Neural progenitor cell (in vitro differentiated cells): ENCODE results near the gene SLC10A7. TPM values are rescaled to one million over a fixed set of nuclear protein-coding genes. Genes with fewer than 3 reads are reported as not detected.

Experiments used
- DNase-seq: peaks from one replicate; pipeline ENCODE4 v3.0.0-alpha.2; 2016; ENCODE audit warnings: low spot score
- H2AFZ ChIP-seq: fragments of 200-600 bp; sonication (generic); replicated peaks from 2 replicates; pipeline ENCODE4 v1.6.1; 2016; ENCODE audit warnings: antibody characterized with exemption
- H3F3A ChIP-seq: fragments of 200-600 bp; sonication (generic); 2 replicates; pipeline ENCODE4 v1.6.1; 2016; ENCODE audit warnings: antibody characterized with exemption, low read depth
- H3K27ac ChIP-seq: fragments of 200-600 bp; sonication (generic); 2 replicates; pipeline ENCODE4 v1.5.1; 2016; ENCODE audit warnings: mild to moderate bottlenecking
- H3K27me3 ChIP-seq: fragments of 200-600 bp; sonication (generic); 2 replicates; pipeline ENCODE4 v1.6.1; 2016; ENCODE audit warnings: mild to moderate bottlenecking, moderate library complexity
- H3K36me3 ChIP-seq: fragments of 200-600 bp; sonication (generic); 2 replicates; pipeline ENCODE4 v1.5.1; 2016
- H3K4me1 ChIP-seq: fragments of 200-600 bp; sonication (generic); 2 replicates; pipeline ENCODE4 v1.6.1; 2016; ENCODE audit warnings: mixed run types
- H3K4me2 ChIP-seq: fragments of 200-600 bp; sonication (generic); 2 replicates; pipeline ENCODE4 v1.6.1; 2016
- H3K4me3 ChIP-seq: fragments of 200-600 bp; sonication (generic); 2 replicates; pipeline ENCODE4 v1.5.1; 2016
- H3K79me2 ChIP-seq: fragments of 200-600 bp; sonication (generic); 2 replicates; pipeline ENCODE4 v1.6.1; 2016; ENCODE audit warnings: low read depth
- H3K9ac ChIP-seq: fragments of 200-600 bp; sonication (generic); 2 replicates; pipeline ENCODE4 v1.6.1; 2016
- H3K9me3 ChIP-seq: fragments of 200-600 bp; sonication (generic); 2 replicates; pipeline ENCODE4 v1.5.1; 2016; ENCODE audit warnings: low read depth
- H4K20me1 ChIP-seq: fragments of 200-600 bp; sonication (generic); 2 replicates; pipeline ENCODE4 v1.6.1; 2016; ENCODE audit warnings: low read depth
- H3K27ac Mint-ChIP-seq: 3 replicates; pipeline ENCODE4 v1.8.0; 2021; ENCODE audit warnings: mixed read lengths
- H3K27me3 Mint-ChIP-seq: 2 replicates; pipeline ENCODE4 v1.8.0; 2022; ENCODE audit warnings: low read depth, mild to moderate bottlenecking, inconsistent platforms, moderate library complexity, mixed read lengths; ENCODE audit not compliant: insufficient read depth
- H3K36me3 Mint-ChIP-seq: 3 replicates; pipeline ENCODE4 v1.8.0; 2021; ENCODE audit warnings: mixed read lengths
- H3K4me1 Mint-ChIP-seq: 3 replicates; pipeline ENCODE4 v1.8.0; 2021; ENCODE audit warnings: mixed read lengths
- H3K4me3 Mint-ChIP-seq: 3 replicates; pipeline ENCODE4 v1.8.0; 2021; ENCODE audit warnings: mild to moderate bottlenecking, moderate library complexity, mixed read lengths
- H3K9me3 Mint-ChIP-seq: 3 replicates; pipeline ENCODE4 v1.8.0; 2020; ENCODE audit warnings: mixed read lengths
- EZH2 ChIP-seq: fragments of 200-600 bp; sonication (generic); IDR thresholded peaks from 2 replicates; pipeline ENCODE4 v1.6.1; 2017; ENCODE audit warnings: antibody characterized with exemption, mild to moderate bottlenecking, moderate library complexity
- EZH2phosphoT487 ChIP-seq: fragments of 200-600 bp; sonication (generic); IDR thresholded peaks from 2 replicates; pipeline ENCODE4 v1.6.1; 2017; ENCODE audit warnings: antibody characterized with exemption
- total RNA-seq: library from RNA; depleted of rRNA; stranded (reverse); fragments of >200 nt; gene quantifications from 2 replicates; pipeline ENCODE4 v1.2.3, GENCODE V29; 2015; ENCODE audit warnings: low replicate concordance
- TF ChIP-seq, protein P1 (sequence below): fragments of 200-600 bp; sonication (generic); IDR thresholded peaks from 2 replicates; pipeline ENCODE4 v1.5.1; 2017; ENCODE audit warnings: antibody characterized with exemption, mild to moderate bottlenecking

SLC10A7 gene
- total RNA-seq, 1 donor from 2014 or later, result 9.9 TPM

DNA sequence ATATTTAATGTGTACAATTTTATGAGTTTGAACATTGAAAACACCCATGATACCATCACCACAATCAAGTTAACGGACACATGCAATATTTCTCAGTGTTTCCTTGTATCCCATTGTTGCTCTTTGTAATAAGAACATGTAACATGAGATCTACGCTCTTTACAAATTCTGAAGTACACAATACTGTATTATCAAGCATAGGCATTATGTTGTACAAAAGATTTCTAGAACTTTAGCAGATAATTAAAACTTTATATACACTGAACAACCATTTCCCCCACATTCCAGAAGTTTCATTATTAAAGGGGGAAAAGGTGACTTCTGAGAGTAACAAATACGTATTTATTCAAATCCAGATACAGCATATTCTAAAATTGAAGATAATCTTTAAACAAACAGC, 114.5 kb downstream of the SLC10A7 start:
- Histone ChIP-seq H2AFZ (no peak overlapping the region), H3K27ac (no peak overlapping the region), H3K4me2 (no peak overlapping the region), H3K9ac (no peak overlapping the region), H3F3A (no peaks in the 10 kb centered on the region), H3K4me1 (no peaks in the 10 kb centered on the region), H3K79me2 (no peaks in the 10 kb centered on the region), H3K27me3 (no peaks in the 10 kb centered on the region), H3K9me3 (no peaks in the 10 kb centered on the region), H3K36me3 (no peaks in the 10 kb centered on the region), H3K4me3 (no peak overlapping the region), H4K20me1 (no peaks in the 10 kb centered on the region)
- H3K4me3 Mint-ChIP-seq, result no peak overlapping the region
- no peaks in the 10 kb centered on the region for H3K4me1 Mint-ChIP-seq
- no peak overlapping the region for H3K27ac Mint-ChIP-seq
- H3K27me3 Mint-ChIP-seq, result peaks cover 3% of the 10 kb centered on the region
- TF ChIP-seq, protein P1, sequence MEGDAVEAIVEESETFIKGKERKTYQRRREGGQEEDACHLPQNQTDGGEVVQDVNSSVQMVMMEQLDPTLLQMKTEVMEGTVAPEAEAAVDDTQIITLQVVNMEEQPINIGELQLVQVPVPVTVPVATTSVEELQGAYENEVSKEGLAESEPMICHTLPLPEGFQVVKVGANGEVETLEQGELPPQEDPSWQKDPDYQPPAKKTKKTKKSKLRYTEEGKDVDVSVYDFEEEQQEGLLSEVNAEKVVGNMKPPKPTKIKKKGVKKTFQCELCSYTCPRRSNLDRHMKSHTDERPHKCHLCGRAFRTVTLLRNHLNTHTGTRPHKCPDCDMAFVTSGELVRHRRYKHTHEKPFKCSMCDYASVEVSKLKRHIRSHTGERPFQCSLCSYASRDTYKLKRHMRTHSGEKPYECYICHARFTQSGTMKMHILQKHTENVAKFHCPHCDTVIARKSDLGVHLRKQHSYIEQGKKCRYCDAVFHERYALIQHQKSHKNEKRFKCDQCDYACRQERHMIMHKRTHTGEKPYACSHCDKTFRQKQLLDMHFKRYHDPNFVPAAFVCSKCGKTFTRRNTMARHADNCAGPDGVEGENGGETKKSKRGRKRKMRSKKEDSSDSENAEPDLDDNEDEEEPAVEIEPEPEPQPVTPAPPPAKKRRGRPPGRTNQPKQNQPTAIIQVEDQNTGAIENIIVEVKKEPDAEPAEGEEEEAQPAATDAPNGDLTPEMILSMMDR, result no peak
- TF ChIP-seq EZH2 (no peak), EZH2phosphoT487 (no peak)
- no peaks in the 10 kb centered on the region for H3K36me3 Mint-ChIP-seq
- DNase-seq, result no peak
- no peaks in the 10 kb centered on the region for H3K9me3 Mint-ChIP-seq

DNA sequence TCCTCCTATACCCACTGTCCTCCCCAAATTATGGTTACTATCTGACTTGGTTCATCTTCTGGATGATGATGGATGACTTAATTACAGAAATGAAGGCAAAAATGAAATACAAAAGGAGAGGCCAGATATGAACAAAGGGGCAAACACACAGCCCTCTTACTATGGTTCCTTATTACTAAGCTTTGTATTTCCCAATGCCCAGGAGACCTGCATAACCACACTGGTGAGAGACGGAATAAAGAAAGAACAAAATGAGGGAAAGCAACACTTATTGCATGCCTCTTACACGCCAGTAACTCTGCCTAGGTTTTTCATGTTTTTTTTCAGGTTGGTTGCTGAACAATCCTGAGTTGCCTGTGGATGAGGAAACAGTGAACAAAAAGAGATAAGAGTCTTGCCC, 120.5 kb downstream of the SLC10A7 start:
- H4K20me1 ChIP-seq, result no peaks in the 10 kb centered on the region
- Mint-ChIP-seq H3K27ac (no peak overlapping the region), H3K36me3 (no peaks in the 10 kb centered on the region), H3K27me3 (no peaks in the 10 kb centered on the region), H3K4me1 (peaks cover 2% of the 10 kb centered on the region), H3K9me3 (no peaks in the 10 kb centered on the region), H3K4me3 (no peak overlapping the region)
- no peak overlapping the region for H2AFZ ChIP-seq
- no peak overlapping the region for H3K9ac ChIP-seq
- H3K4me3 ChIP-seq, result no peak overlapping the region
- no peaks in the 10 kb centered on the region for H3K79me2 ChIP-seq
- H3K4me2 ChIP-seq, result no peak overlapping the region
- H3F3A ChIP-seq, result no peaks in the 10 kb centered on the region
- no peak for DNase-seq
- no peaks in the 10 kb centered on the region for H3K36me3 ChIP-seq
- H3K27me3 ChIP-seq, result no peaks in the 10 kb centered on the region
- no peak overlapping the region for H3K27ac ChIP-seq
- no peaks in the 10 kb centered on the region for H3K9me3 ChIP-seq
- TF ChIP-seq, protein P1, result no peak
- peaks cover 11% of the 10 kb centered on the region for H3K4me1 ChIP-seq

GRCh38 chr4:146398896-146399445, 122.8 kb downstream of the SLC10A7 start:
- Histone ChIP-seq H3K9ac (no peak overlapping the region), H3K79me2 (no peaks in the 10 kb centered on the region), H3K27me3 (no peaks in the 10 kb centered on the region), H3K4me2 (no peak overlapping the region), H3K36me3 (no peaks in the 10 kb centered on the region), H3K9me3 (no peaks in the 10 kb centered on the region), H3K4me1 (peaks cover 11% of the 10 kb centered on the region), H3F3A (no peaks in the 10 kb centered on the region), H4K20me1 (no peaks in the 10 kb centered on the region), H2AFZ (no peak overlapping the region), H3K27ac (no peak overlapping the region), H3K4me3 (no peak overlapping the region)
- Mint-ChIP-seq H3K4me1 (peaks cover 6% of the 10 kb centered on the region), H3K9me3 (no peaks in the 10 kb centered on the region), H3K27ac (no peak overlapping the region), H3K4me3 (no peak overlapping the region), H3K27me3 (no peaks in the 10 kb centered on the region), H3K36me3 (no peaks in the 10 kb centered on the region)
- DNase-seq, result peak; percentile 11
- TF ChIP-seq EZH2 (no peak), EZH2phosphoT487 (no peak)
- TF ChIP-seq, protein P1, result no peak
